Fibroblast of skin of right biceps (primary cell): ENCODE results near the gene WDR46.

Experiments used
- DNase-seq: peaks from one replicate; pipeline ENCODE4 v3.0.0-alpha.2; 2013

WDR46 gene

GRCh38 chr6:33313709-33314514 lies 24.9 kb upstream of the WDR46 start, which contains the start of gene TAPBP:
TSS of gene TAPBP (minus strand) at chr6:33314078. CDS start at chr6:33314041, 37 bp downstream.
- peak; percentile 65 for DNase-seq

GRCh38 chr6:33313105-33313708 lies 24.2 kb upstream of the WDR46 start:
- peak; percentile 28 for DNase-seq

- DNase-seq: peak; percentile 64
Measured at GRCh38 chr6:33312361-33313104, 23.5 kb upstream of the WDR46 start.

GRCh38 chr6:33306356-33306755 lies 17.3 kb upstream of the WDR46 start:
- no peak for DNase-seq

- no peak for DNase-seq
Measured at GRCh38 chr6:33305052-33305451, 16.0 kb upstream of the WDR46 start.

- DNase-seq: no peak
Measured at GRCh38 chr6:33304216-33304615, 15.2 kb upstream of the WDR46 start.

- no peak for DNase-seq
Measured at GRCh38 chr6:33301877-33302276, 12.8 kb upstream of the WDR46 start.

- peak; percentile 93 for DNase-seq
Measured at GRCh38 chr6:33299237-33299944, 10.4 kb upstream of the WDR46 start.

GRCh38 chr6:33298773-33299236 lies 9.8 kb upstream of the WDR46 start, which contains the start of gene RGL2:
TSS of gene RGL2 (minus strand) at chr6:33298942. CDS start at chr6:33298610, 332 bp downstream.
- DNase-seq: peak; percentile 63

- peak; percentile 83 for DNase-seq
Measured at GRCh38 chr6:33297956-33298772, 9.1 kb upstream of the WDR46 start.

GRCh38 chr6:33297406-33297955 lies 8.4 kb upstream of the WDR46 start:
- DNase-seq: no peak

- no peak for DNase-seq
Measured at GRCh38 chr6:33296797-33297405, 7.9 kb upstream of the WDR46 start.

GRCh38 chr6:33295621-33296369 lies 6.8 kb upstream of the WDR46 start:
- no peak for DNase-seq

- no peak for DNase-seq
Measured at GRCh38 chr6:33294086-33294823, 5.2 kb upstream of the WDR46 start.

- DNase-seq: no peak
Measured at GRCh38 chr6:33292996-33293682, 4.1 kb upstream of the WDR46 start.

GRCh38 chr6:33290459-33290858 lies 1.4 kb upstream of the WDR46 start:
- DNase-seq: no peak

GRCh38 chr6:33289784-33290315 lies 811 bp upstream of the WDR46 start:
- no peak for DNase-seq

- DNase-seq: no peak
Measured at GRCh38 chr6:33288141-33288920, 708 bp downstream of the WDR46 start.
